CD14-positive monocyte (primary cell): ENCODE data around the gene STARD5. TPM values are rescaled to one million over a fixed set of nuclear protein-coding genes. Genes with fewer than 3 reads are reported as not detected.

Experiments used
- DNase-seq, 3 donors: peaks; one replicate each; pipeline ENCODE4 v3.0.0-alpha.2; 2011 to 2022
- H2AFZ ChIP-seq: 2 replicates; pipeline ENCODE4 v1.6.0; 2012; ENCODE audit warnings: mild to moderate bottlenecking, low read depth, low read length, inconsistent platforms; ENCODE audit not compliant: insufficient read depth, poor library complexity, severe bottlenecking
- H3K27ac ChIP-seq, 2 donors: 1 replicate in 1 of 2; 2 replicates in 1 of 2; pipeline ENCODE4 v1.5.1; 2012 to 2013; ENCODE audit warnings: low read length in 2 of 2, control low read depth in 1 of 2, inconsistent platforms in 1 of 2, low read depth in 1 of 2, mild to moderate bottlenecking in 1 of 2
- H3K27me3 ChIP-seq, 2 donors: one replicate each; pipeline versions ENCODE4 v1.6.0 to v1.6.1; 2011 to 2013; ENCODE audit warnings: low read length in 2 of 2; ENCODE audit not compliant: control insufficient read depth in 2 of 2, insufficient read depth in 2 of 2
- H3K36me3 ChIP-seq, 2 donors: replicated peaks in 1 of 2; 1 replicate in 1 of 2; 2 replicates in 1 of 2; pipeline versions ENCODE4 v1.5.1 to v1.6.1; 2012 to 2013; ENCODE audit warnings: low read length in 2 of 2, control low read depth in 1 of 2, inconsistent platforms in 1 of 2, mild to moderate bottlenecking in 1 of 2; ENCODE audit not compliant: insufficient read depth in 2 of 2, control insufficient read depth in 1 of 2
- H3K4me1 ChIP-seq, 2 donors: 1 replicate in 1 of 2; 2 replicates in 1 of 2; pipeline versions ENCODE4 v1.5.1 to v1.6.1; 2012 to 2013; ENCODE audit warnings: low read length in 2 of 2, control low read depth in 1 of 2, inconsistent platforms in 1 of 2, mild to moderate bottlenecking in 1 of 2, moderate library complexity in 1 of 2; ENCODE audit not compliant: insufficient read depth in 2 of 2, control insufficient read depth in 1 of 2
- H3K4me2 ChIP-seq: replicated peaks from 2 replicates; pipeline ENCODE3; 2012; ENCODE audit warnings: low read length, moderate library complexity, mild to moderate bottlenecking; ENCODE audit not compliant: poor library complexity, severe bottlenecking; ENCODE audit errors: extremely low read depth
- H3K4me3 ChIP-seq, 3 experiments: fragments of 200-600 bp in 1 of 3; sonication (generic) in 1 of 3; replicated peaks in 1 of 3; 1 replicate in 2 of 3; 2 replicates in 1 of 3; pipeline ENCODE4 v1.5.1; 2011 to 2013; ENCODE audit warnings: low read length in 3 of 3, mild to moderate bottlenecking in 3 of 3, control low read depth in 2 of 3, low read depth in 2 of 3, inconsistent platforms in 1 of 3, moderate library complexity in 1 of 3
- H3K79me2 ChIP-seq: 2 replicates; pipeline ENCODE4 v1.6.0; 2012; ENCODE audit warnings: mild to moderate bottlenecking, control low read depth, inconsistent platforms, low read length, moderate library complexity; ENCODE audit not compliant: insufficient read depth
- H3K9ac ChIP-seq: 2 replicates; pipeline ENCODE4 v1.6.0; 2017; ENCODE audit warnings: low read length, mild to moderate bottlenecking; ENCODE audit not compliant: insufficient read depth, poor library complexity, severe bottlenecking
- H3K9me3 ChIP-seq, 2 donors: replicated peaks in 1 of 2; 1 replicate in 1 of 2; 2 replicates in 1 of 2; pipeline versions ENCODE4 v1.5.1 to v1.6.1; 2012 to 2013; ENCODE audit warnings: low read length in 2 of 2, control low read depth in 1 of 2; ENCODE audit not compliant: control insufficient read depth in 1 of 2, insufficient read depth in 1 of 2
- H4K20me1 ChIP-seq: 2 replicates; pipeline ENCODE4 v1.6.0; 2012; ENCODE audit warnings: mild to moderate bottlenecking, low read length, control low read depth, moderate library complexity; ENCODE audit not compliant: insufficient read depth
- H3K27ac Mint-ChIP-seq, 7 donors: one replicate each; pipeline ENCODE4 v1.8.0; 2020; ENCODE audit warnings: mild to moderate bottlenecking in 7 of 7, mixed read lengths in 7 of 7, moderate library complexity in 6 of 7, inconsistent platforms in 2 of 7
- H3K27me3 Mint-ChIP-seq, 3 donors: one replicate each; pipeline ENCODE4 v1.8.0; 2021 to 2022; ENCODE audit warnings: low read depth in 3 of 3, mild to moderate bottlenecking in 3 of 3, mixed read lengths in 3 of 3, moderate library complexity in 3 of 3, inconsistent platforms in 1 of 3
- H3K36me3 Mint-ChIP-seq, 2 donors: one replicate each; pipeline ENCODE4 v1.8.0; 2020; ENCODE audit warnings: mixed read lengths in 2 of 2, inconsistent platforms in 1 of 2, mild to moderate bottlenecking in 1 of 2
- H3K4me1 Mint-ChIP-seq: one replicate; pipeline ENCODE4 v1.8.0; 2020; ENCODE audit warnings: mild to moderate bottlenecking, mixed read lengths
- H3K4me3 Mint-ChIP-seq, 2 donors: one replicate each; pipeline ENCODE4 v1.8.0; 2020; ENCODE audit warnings: mild to moderate bottlenecking in 2 of 2, mixed read lengths in 2 of 2, moderate library complexity in 1 of 2
- H3K9me3 Mint-ChIP-seq, 7 donors: one replicate each; pipeline ENCODE4 v1.8.0; 2020 to 2022; ENCODE audit warnings: mixed read lengths in 7 of 7, mild to moderate bottlenecking in 6 of 7, moderate library complexity in 6 of 7, inconsistent platforms in 2 of 7
- WGBS: methylation state at CpG from one replicate; pipeline ENCODE4 v1.1.5; 2013; ENCODE audit warnings: missing lambda C conversion rate; ENCODE audit not compliant: insufficient coverage; 5-methylcytosine and 5-hydroxymethylcytosine counted together
- intact Hi-C, 2 donors: fragments of 100-400 bp; cut with micrococcal nuclease; formaldehyde crosslinking; loops; one replicate each; pipeline versions ENCODE4 v1.15.0 to v1.15.1; 2023
- polyA plus RNA-seq, 3 donors: library from polyadenylated mRNA; depleted of rRNA in 1 of 3; unstranded in 2 of 3; stranded (reverse) in 1 of 3; fragments of 300-500 nt in 2 of 3; fragments of >200 nt in 1 of 3; fragmentation: Illumina TruSeq in 2 of 3; gene quantifications; 1 replicate in 2 of 3; 2 replicates in 1 of 3; pipeline ENCODE4 v1.2.3, GENCODE V29; 2012 to 2021
- TF ChIP-seq, protein P1 (sequence below): fragments of 200-600 bp; IDR thresholded peaks from one replicate; pipeline ENCODE4 v1.8.0; 2022; ENCODE audit warnings: antibody characterized with exemption, mild to moderate bottlenecking

Gene STARD5
- polyA plus RNA-seq, 3 donors, result 1.5 to 15.1 (median 2.5) TPM

DNA sequence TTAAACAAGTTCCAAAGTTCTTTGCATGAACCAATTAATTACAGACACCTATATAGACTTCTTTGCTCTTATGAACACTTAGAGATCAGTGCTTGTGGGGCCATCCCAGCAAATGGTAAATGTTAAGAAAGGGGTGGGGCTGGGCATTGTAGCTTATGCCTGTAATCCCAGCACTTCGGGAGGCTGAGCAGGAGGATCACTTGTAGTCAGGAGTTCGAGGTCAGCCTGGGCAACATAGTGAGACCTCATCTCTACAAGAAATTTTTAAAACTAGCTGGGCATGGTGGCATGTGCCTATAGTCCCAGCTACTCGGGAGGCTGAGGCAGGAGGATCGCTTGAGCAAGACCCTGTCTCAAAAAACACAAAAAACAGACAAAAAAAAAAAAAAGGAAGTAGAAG lies 19.4 kb upstream of the STARD5 start:
- peaks cover 6% of the 10 kb centered on the region for H3K4me1 Mint-ChIP-seq
- no peak overlapping the region for H3K4me3 Mint-ChIP-seq

DNA sequence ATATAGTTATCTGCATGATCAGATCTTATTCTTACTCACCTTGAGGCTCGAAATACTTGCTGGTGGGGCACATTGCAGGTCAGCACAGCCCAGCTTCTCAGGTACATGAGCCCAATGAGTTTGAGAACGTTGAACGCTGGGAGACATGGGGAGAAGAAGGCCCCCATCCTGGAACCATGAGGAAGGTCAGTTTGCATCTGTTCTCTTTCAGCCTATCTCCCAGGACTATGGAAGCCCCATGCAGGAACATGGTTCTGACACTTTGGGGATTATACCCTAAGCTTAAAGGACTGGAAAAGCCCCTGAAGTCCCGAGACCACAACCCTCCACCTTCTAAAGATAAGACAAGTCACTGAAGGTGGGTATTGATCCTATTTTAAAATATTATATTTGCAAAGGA lies 17.4 kb upstream of the STARD5 start:
- TF ChIP-seq, protein P1, sequence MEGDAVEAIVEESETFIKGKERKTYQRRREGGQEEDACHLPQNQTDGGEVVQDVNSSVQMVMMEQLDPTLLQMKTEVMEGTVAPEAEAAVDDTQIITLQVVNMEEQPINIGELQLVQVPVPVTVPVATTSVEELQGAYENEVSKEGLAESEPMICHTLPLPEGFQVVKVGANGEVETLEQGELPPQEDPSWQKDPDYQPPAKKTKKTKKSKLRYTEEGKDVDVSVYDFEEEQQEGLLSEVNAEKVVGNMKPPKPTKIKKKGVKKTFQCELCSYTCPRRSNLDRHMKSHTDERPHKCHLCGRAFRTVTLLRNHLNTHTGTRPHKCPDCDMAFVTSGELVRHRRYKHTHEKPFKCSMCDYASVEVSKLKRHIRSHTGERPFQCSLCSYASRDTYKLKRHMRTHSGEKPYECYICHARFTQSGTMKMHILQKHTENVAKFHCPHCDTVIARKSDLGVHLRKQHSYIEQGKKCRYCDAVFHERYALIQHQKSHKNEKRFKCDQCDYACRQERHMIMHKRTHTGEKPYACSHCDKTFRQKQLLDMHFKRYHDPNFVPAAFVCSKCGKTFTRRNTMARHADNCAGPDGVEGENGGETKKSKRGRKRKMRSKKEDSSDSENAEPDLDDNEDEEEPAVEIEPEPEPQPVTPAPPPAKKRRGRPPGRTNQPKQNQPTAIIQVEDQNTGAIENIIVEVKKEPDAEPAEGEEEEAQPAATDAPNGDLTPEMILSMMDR, result no peak
- no CpG with 5 or more reads among the region's 4 CpGs for whole genome bisulfite sequencing
- no peaks in the 10 kb centered on the region for H3K36me3 ChIP-seq
- intact Hi-C loops, result no loop called here
- H3K9ac ChIP-seq, result no peak overlapping the region
- no peak overlapping the region for H2AFZ ChIP-seq
- peaks cover 0 to 4% (median 2%) of the 10 kb centered on the region in 3 donors for H3K27me3 Mint-ChIP-seq
- no peaks in the 10 kb centered on the region for H3K9me3 ChIP-seq
- H3K27me3 ChIP-seq, result no peaks in the 10 kb centered on the region
- peaks cover 12% of the 10 kb centered on the region for H3K4me1 Mint-ChIP-seq
- H3K27ac Mint-ChIP-seq, result no peak overlapping the region
- no peak overlapping the region for H3K27ac ChIP-seq
- H3K4me2 ChIP-seq, result no peak overlapping the region
- no peaks in the 10 kb centered on the region for H3K36me3 Mint-ChIP-seq
- H3K79me2 ChIP-seq, result no peaks in the 10 kb centered on the region
- peaks cover 10 to 16% of the 10 kb centered on the region in 2 donors for H3K4me1 ChIP-seq
- no peak overlapping the region for H3K4me3 ChIP-seq
- no peak overlapping the region for H3K4me3 Mint-ChIP-seq
- H4K20me1 ChIP-seq, result no peaks in the 10 kb centered on the region
- DNase-seq, result no peak
- peaks cover 0 to 3% (median 0%) of the 10 kb centered on the region in 7 donors for H3K9me3 Mint-ChIP-seq

More for the DNA sequence above, 19.4 kb upstream of the STARD5 start:
- 100% methylated on average over 2 of the region's 4 CpGs for WGBS
- intact Hi-C loops, result no loop called here
- peaks cover 6 to 10% of the 10 kb centered on the region in 2 donors for H3K4me1 ChIP-seq
- Mint-ChIP-seq H3K27ac (no peak overlapping the region), H3K27me3 (peaks cover 0 to 2% (median 2%) of the 10 kb centered on the region in 3 donors), H3K36me3 (no peaks in the 10 kb centered on the region), H3K9me3 (no peaks in the 10 kb centered on the region)
- H3K27me3 ChIP-seq, result no peaks in the 10 kb centered on the region
- H3K27ac ChIP-seq, result no peak overlapping the region
- H3K4me3 ChIP-seq, result no peak overlapping the region
- TF ChIP-seq, protein P1, result no peak
- no peaks in the 10 kb centered on the region for H4K20me1 ChIP-seq
- no peak for DNase-seq
- no peak overlapping the region for H2AFZ ChIP-seq
- no peaks in the 10 kb centered on the region for H3K79me2 ChIP-seq
- H3K9me3 ChIP-seq, result no peaks in the 10 kb centered on the region
- H3K9ac ChIP-seq, result no peak overlapping the region
- H3K36me3 ChIP-seq, result no peaks in the 10 kb centered on the region
- no peak overlapping the region for H3K4me2 ChIP-seq
